Middle frontal gyrus (tissue), 1 donor: ENCODE results near the gene SORL1-AS1.
A peak's percentile ranks its signal among the peaks of the same experiment; 100 is the strongest.

Experiments
- DNase-seq: peaks from one replicate; pipeline ENCODE4 v3.0.0-alpha.2; 2015; ENCODE audit warnings: low spot score; ENCODE audit errors: extremely low spot score

The SORL1-AS1 gene

GRCh38 chr11:121476379-121477032, 23.7 kb upstream of the SORL1-AS1 start:
- DNase-seq, result no peak

GRCh38 chr11:121474680-121475079, 21.9 kb upstream of the SORL1-AS1 start:
- no peak for DNase-seq

GRCh38 chr11:121473064-121473777, 20.5 kb upstream of the SORL1-AS1 start:
- peak; percentile 57 for DNase-seq

- DNase-seq, result no peak
These were observed 19.5 kb upstream of the SORL1-AS1 start for GRCh38 chr11:121472312-121472711.

GRCh38 chr11:121471167-121471566, 18.4 kb upstream of the SORL1-AS1 start:
- no peak for DNase-seq

- DNase-seq, result no peak
These were observed 17.1 kb upstream of the SORL1-AS1 start for GRCh38 chr11:121469910-121470309.

GRCh38 chr11:121467965-121468364, 15.2 kb upstream of the SORL1-AS1 start:
- DNase-seq, result no peak

- no peak for DNase-seq
These were observed 14.7 kb upstream of the SORL1-AS1 start for GRCh38 chr11:121467471-121467870.

- DNase-seq, result no peak
These were observed 13.5 kb upstream of the SORL1-AS1 start for GRCh38 chr11:121466063-121466794.

- no peak for DNase-seq
These were observed 12.9 kb upstream of the SORL1-AS1 start for GRCh38 chr11:121465709-121466062.

- DNase-seq, result no peak
These were observed 11.7 kb upstream of the SORL1-AS1 start for GRCh38 chr11:121464352-121464946.

- DNase-seq, result no peak
These were observed 11.0 kb upstream of the SORL1-AS1 start for GRCh38 chr11:121463689-121464335.

GRCh38 chr11:121461843-121462242, 9.1 kb upstream of the SORL1-AS1 start:
- no peak for DNase-seq

- no peak for DNase-seq
These were observed 8.3 kb upstream of the SORL1-AS1 start for GRCh38 chr11:121460941-121461514.

- DNase-seq, result no peak
These were observed 6.7 kb upstream of the SORL1-AS1 start for GRCh38 chr11:121459413-121460017.

GRCh38 chr11:121458551-121458950, 5.8 kb upstream of the SORL1-AS1 start:
- no peak for DNase-seq

- DNase-seq, result no peak
These were observed 4.2 kb upstream of the SORL1-AS1 start for GRCh38 chr11:121456816-121457431.

- DNase-seq, result no peak
These were observed 3.4 kb upstream of the SORL1-AS1 start for GRCh38 chr11:121456151-121456550.

GRCh38 chr11:121455115-121455514, 2.3 kb upstream of the SORL1-AS1 start:
- no peak for DNase-seq

- no peak for DNase-seq
These were observed 977 bp upstream of the SORL1-AS1 start for GRCh38 chr11:121453589-121454299.
